ENCODE measurements around the gene HGF. TPM values are rescaled to one million over a fixed set of nuclear protein-coding genes. Genes with fewer than 3 reads are reported as not detected.
"Not testable (repeated sequence)": the region's sequence is repeated elsewhere in the genome, so short reads cannot be mapped to it uniquely, and the experiment has no call there.

HGF gene
- total RNA-seq, 1 donor from 2014 or later = 0.14 TPM

GRCh38 chr7:81725812-81726127, 44.1 kb downstream of the HGF start:
- DNase-seq (ENCODE audit: low read depth, low spot score) = no peak
- peaks cover 3% of the 10 kb centered on the region for H3K9me3 Mint-ChIP-seq
- no peaks in the 10 kb centered on the region for H3K36me3 Mint-ChIP-seq (ENCODE audit: low read depth)

GRCh38 chr7:81725003-81725811, 44.6 kb downstream of the HGF start:
- H3K36me3 Mint-ChIP-seq (ENCODE audit: low read depth) = no peaks in the 10 kb centered on the region
- no peaks in the 10 kb centered on the region for H3K27me3 Mint-ChIP-seq (ENCODE audit: low read depth)
- H3K27ac Mint-ChIP-seq (ENCODE audit: unreplicated experiment) = no peak overlapping the region
- no peaks in the 10 kb centered on the region for H3K4me1 Mint-ChIP-seq
- no peak for DNase-seq (ENCODE audit: low read depth, low spot score)
- H3K9me3 Mint-ChIP-seq = peaks cover 6% of the 10 kb centered on the region
- no peak for TF ChIP-seq CTCF (conservative IDR thresholded peaks at IDR 0.05)
- no peak overlapping the region for H3K4me3 Mint-ChIP-seq

More at GRCh38 chr7:81725812-81726127, 44.1 kb downstream of the HGF start:
- no peak overlapping the region for H3K4me3 Mint-ChIP-seq
- H3K27me3 Mint-ChIP-seq (ENCODE audit: low read depth) = no peaks in the 10 kb centered on the region
- no peak for TF ChIP-seq CTCF (conservative IDR thresholded peaks at IDR 0.05)
- no peak overlapping the region for H3K27ac Mint-ChIP-seq (ENCODE audit: unreplicated experiment)
- no peaks in the 10 kb centered on the region for H3K4me1 Mint-ChIP-seq

DNA sequence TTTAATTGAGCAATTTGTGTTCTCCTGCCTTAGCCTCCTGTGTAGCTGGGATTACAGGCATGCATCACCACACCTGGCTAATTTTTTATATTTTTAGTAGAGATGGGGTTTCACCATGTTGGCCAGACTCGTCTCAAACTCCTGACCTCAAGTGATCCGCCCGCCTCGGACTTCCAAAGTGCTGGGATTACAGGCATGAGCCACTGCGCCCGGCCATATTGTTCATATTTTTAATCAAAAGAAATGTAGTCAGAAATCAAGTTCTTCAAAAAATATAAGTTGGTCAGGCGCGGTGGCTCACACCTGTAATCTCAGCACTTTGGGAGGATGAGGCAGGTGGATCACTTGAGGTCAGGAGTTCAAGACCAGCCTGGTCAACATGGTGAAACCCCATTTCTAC, 47.6 kb downstream of the HGF start:
- not testable (repeated sequence) for H3K27me3 Mint-ChIP-seq (ENCODE audit: low read depth); H3K36me3 Mint-ChIP-seq (ENCODE audit: low read depth); H3K4me3 Mint-ChIP-seq; H3K9me3 Mint-ChIP-seq; H3K4me1 Mint-ChIP-seq; H3K27ac Mint-ChIP-seq (ENCODE audit: unreplicated experiment); DNase-seq (ENCODE audit: low read depth, low spot score)

DNA sequence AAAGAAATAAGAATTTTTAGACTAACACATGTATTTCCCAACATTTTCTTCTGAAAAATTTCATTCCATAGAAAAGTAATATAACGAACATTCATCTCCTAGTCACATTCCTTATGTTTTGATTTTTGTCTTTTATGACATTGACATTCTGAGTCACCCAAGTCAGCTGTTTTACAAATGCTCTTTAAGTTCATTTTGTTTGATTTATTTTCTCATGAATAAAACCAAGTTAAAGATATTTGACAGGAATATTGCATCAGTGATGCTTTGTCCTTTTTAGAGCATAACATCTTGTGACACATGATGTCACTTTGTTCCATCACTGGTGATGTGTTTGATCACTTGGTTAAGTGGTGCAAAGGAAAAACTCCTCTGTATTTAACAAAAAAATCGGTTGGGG, 48.4 kb downstream of the HGF start:
- peaks cover 6% of the 10 kb centered on the region for H3K9me3 Mint-ChIP-seq
- no peak for TF ChIP-seq CTCF (conservative IDR thresholded peaks at IDR 0.05)
- no peaks in the 10 kb centered on the region for H3K4me1 Mint-ChIP-seq
- no peak overlapping the region for H3K27ac Mint-ChIP-seq (ENCODE audit: unreplicated experiment)
- H3K36me3 Mint-ChIP-seq (ENCODE audit: low read depth) = no peaks in the 10 kb centered on the region
- DNase-seq (ENCODE audit: low read depth, low spot score) = no peak
- H3K27me3 Mint-ChIP-seq (ENCODE audit: low read depth) = no peaks in the 10 kb centered on the region
- H3K4me3 Mint-ChIP-seq = no peak overlapping the region

GRCh38 chr7:81719865-81720264, 50.0 kb downstream of the HGF start:
- Mint-ChIP-seq H3K36me3 (ENCODE audit: low read depth) (no peaks in the 10 kb centered on the region), H3K27me3 (ENCODE audit: low read depth) (no peaks in the 10 kb centered on the region), H3K4me1 (no peaks in the 10 kb centered on the region), H3K27ac (ENCODE audit: unreplicated experiment) (no peak overlapping the region), H3K9me3 (peaks cover 6% of the 10 kb centered on the region), H3K4me3 (no peak overlapping the region)
- TF ChIP-seq CTCF (conservative IDR thresholded peaks at IDR 0.05) = no peak
- no peak for DNase-seq (ENCODE audit: low read depth, low spot score)

GRCh38 chr7:81715984-81716588, 53.8 kb downstream of the HGF start:
- no peak overlapping the region for H3K27ac Mint-ChIP-seq (ENCODE audit: unreplicated experiment)
- H3K4me1 Mint-ChIP-seq = no peaks in the 10 kb centered on the region
- no peaks in the 10 kb centered on the region for H3K36me3 Mint-ChIP-seq (ENCODE audit: low read depth)
- no peak for DNase-seq (ENCODE audit: low read depth, low spot score)
- H3K9me3 Mint-ChIP-seq = peaks cover 3% of the 10 kb centered on the region
- no peak overlapping the region for H3K4me3 Mint-ChIP-seq
- H3K27me3 Mint-ChIP-seq (ENCODE audit: low read depth) = no peaks in the 10 kb centered on the region
- peak; percentile 43 for TF ChIP-seq CTCF (conservative IDR thresholded peaks at IDR 0.05)

Measured in neural crest cell (in vitro differentiated cells).